Body of pancreas (tissue), 4 donors: Measurements from ENCODE around the gene TMEM178B.

ENCODE experiments used
- CTCF ChIP-seq, 7 experiments: fragments of 450-650 bp in 4 of 7; fragments of 200-600 bp in 3 of 7; sonication (generic) in 3 of 7; IDR thresholded peaks; one replicate each; pipeline ENCODE4 v1.5.1; 2016 to 2019; ENCODE audit warnings: antibody characterized with exemption in 7 of 7
- POLR2A ChIP-seq, 3 donors: fragments of 450-650 bp; IDR thresholded peaks; one replicate each; pipeline ENCODE4 v1.6.1; 2016; ENCODE audit warnings: antibody characterized with exemption in 3 of 3, mild to moderate bottlenecking in 2 of 3

DNA sequence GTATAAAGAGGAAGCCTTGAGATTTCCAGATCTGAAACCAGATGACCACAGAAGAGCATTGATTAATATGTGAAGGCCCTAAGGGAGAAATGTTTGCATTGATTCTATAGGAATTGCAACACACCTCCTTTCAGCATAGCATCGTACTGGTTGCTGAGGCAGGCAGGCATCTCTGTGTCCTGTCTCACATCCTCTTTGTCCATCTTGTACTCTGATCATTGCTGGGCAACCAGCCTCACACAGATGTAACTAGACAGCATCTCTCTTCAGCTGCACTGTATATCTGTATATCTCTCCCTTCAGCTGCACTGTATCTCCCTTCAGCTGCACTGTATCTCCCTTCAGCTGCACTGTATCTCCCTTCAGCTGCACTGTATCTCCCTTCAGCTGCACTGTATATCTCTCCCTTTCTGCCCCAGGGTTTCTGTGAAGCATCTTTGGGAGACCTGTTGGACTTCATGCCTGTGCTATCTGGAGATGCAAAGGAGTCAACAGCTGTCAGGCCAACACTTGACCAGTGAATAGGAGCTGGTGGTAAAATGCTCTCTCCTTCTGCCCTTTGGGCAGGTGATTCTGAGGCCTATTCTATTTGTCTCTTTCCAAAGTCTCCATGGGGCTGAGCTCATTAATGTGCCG lies 40.3 kb downstream of the TMEM178B start:
- TF ChIP-seq CTCF (IDR thresholded peaks at IDR 0.05) (no peak), POLR2A (IDR thresholded peaks at IDR 0.05) (no peak)
